ENCODE results near the gene IBSP. TPM values are rescaled to one million over a fixed set of nuclear protein-coding genes. Genes with fewer than 3 reads are reported as not detected.

IBSP gene, protein sequence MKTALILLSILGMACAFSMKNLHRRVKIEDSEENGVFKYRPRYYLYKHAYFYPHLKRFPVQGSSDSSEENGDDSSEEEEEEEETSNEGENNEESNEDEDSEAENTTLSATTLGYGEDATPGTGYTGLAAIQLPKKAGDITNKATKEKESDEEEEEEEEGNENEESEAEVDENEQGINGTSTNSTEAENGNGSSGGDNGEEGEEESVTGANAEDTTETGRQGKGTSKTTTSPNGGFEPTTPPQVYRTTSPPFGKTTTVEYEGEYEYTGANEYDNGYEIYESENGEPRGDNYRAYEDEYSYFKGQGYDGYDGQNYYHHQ
- polyA plus RNA-seq (ENCODE audit: insufficient read depth in 1 of 5, insufficient read length in 5 of 5, low replicate concordance in 1 of 5), result under 1 TPM in 4 of 5 donors, not detected in 1; 0.08 to 0.30 (median 0.17) TPM
- long read RNA-seq, donor 1, result 0 reads
- long read RNA-seq, donor 2, result 0 reads
- long read RNA-seq, donor 3, result 0 reads
- long read RNA-seq, donor 4, partial matches to known transcripts, result 0 of 1 reads
- long read RNA-seq, donor 4, other reads (novel, unspliced or antisense), result 0 of 1 reads
- long read RNA-seq, donor 5, result 0 reads
- long read RNA-seq, donor 6, result 0 reads
- long read RNA-seq, donor 7, partial matches to known transcripts, result 0 of 1 reads
- long read RNA-seq, donor 7, other reads (novel, unspliced or antisense), result 0 of 1 reads
- long read RNA-seq, donor 8, result 0 reads

DNA sequence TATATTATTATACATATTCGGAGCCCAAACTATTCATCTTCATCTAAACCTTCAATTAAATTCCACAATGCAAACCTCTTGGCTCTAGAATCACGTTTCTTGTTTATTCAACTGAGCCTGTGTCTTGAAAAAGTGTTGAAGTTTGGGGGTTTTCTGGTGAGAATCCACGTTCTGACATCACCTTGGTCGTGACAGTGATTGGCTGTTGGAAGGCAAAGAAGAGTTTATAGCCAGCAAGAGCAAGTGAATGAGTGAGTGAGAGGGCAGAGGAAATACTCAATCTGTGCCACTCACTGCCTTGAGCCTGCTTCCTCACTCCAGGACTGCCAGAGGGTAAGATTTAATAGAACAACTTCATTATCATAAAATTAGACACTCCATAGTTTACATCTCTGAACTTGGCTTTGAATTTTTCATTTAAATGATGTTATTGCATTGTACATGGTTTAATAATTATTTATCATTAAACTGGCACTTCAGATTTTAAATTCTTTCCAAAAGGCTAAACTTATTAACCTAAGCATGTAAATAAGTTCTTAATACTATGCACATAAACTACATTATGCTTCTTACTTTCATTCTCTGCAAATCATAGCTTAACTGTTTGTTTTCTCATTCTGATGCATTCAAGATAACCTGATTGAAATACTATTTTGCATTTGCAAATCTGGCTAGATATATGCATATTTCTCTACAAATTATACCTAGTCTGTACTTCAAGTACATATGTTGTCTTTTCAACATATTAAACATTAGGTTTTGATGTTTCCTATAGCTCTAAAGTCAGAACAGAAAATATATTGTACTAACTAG is at the start of gene IBSP:
Gene IBSP (plus strand): TSS at position 254 of the 813 bp plus-strand sequence. CDS start 2,808 bp downstream, outside the sequence.
- DNase-seq, result no peak

DNA sequence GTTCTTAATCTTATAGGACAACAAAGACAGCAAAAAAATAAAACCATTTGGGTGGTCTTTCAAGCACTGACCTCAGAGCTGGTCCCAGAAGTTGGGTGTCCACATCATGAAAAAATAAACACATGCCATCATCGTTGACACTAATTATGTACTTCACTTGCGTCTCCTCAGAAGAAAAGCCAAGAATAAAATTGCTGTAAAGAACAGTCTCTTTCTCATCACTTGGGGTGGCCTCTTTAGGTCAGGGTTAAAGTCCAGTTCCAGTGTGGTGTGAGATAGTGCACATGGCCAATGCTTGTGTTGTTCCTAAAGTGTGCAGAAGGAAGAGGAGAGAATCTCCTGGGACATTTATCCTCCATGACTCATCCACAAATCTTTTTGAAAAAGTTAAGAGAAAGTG is 49.5 kb upstream of the IBSP start:
- DNase-seq, result peak; percentile 54 to 70

DNA sequence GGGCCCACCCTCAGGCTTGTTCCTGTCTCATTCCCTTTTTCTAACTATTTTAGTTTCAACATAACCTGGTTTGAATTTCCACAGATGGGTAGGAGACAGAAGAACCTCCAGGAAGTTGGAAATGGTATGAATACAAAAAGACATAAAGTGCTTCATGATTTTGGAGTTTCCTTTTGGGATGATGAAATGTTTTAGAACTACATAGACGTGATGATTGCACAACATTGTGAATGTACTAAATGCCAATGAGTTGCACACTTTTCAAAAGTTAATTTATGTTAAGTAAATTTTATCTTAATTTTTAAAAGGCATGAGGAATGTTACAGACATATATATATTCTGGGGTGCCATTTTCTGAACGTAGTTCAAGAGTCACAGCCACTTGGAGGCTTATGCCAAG is 41.1 kb upstream of the IBSP start:
- DNase-seq, result no peak

DNA sequence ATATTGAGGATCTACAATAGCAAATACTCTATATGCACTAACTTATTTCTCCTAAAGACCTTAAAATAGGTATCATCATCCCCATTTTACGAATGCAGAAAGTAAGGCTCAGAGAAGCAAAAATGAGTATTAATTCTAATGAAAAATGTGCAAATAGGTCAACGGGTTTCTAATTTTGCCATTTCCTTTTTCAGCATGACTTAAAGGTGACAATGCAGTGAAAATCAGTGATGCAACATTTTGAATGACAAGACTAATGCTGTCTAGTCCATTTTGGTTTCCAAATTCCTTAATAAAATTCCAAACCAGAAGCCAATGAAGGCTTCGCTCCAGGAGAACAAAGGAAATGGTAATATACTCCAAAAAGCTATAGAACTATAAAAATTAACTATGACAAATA is 37.0 kb upstream of the IBSP start:
- no peak for DNase-seq

DNA sequence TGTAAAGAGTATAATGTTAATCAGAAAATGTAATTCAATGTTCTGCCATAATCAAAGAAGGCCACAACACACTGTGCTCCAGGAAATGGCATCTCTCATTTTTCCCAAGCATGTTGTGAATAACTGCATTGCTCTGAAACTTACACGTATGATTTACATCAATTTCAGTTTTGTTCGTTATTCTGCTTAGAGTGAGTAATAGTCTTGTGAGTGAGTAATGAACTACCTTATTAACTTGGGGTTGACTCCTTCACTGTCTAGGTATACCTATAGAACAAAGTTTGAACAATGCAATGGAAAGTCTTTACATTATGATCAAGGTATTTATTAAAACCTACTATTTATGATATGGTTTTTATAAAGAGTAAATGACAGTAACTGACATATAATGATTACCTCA is 17.8 kb upstream of the IBSP start:
- DNase-seq, result no peak

DNA sequence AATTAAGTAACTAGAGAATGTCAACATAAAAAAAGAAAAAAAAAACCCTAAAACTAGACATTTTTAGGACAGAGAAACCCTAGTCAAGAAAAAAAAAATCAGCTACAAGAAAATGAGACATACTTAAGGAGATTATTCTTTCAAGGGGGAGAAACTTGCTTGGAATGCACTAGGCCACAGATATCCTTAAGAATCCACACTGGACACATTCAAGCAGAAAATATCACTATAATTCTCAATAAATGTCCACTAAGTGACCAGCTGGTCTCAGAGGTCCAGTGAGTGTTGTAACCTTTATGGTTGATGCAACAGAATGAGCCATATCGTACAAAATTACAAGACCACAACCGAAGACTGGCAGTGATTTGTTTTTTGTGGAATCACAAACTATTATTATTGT is 15.6 kb upstream of the IBSP start:
- DNase-seq, result no peak

DNA sequence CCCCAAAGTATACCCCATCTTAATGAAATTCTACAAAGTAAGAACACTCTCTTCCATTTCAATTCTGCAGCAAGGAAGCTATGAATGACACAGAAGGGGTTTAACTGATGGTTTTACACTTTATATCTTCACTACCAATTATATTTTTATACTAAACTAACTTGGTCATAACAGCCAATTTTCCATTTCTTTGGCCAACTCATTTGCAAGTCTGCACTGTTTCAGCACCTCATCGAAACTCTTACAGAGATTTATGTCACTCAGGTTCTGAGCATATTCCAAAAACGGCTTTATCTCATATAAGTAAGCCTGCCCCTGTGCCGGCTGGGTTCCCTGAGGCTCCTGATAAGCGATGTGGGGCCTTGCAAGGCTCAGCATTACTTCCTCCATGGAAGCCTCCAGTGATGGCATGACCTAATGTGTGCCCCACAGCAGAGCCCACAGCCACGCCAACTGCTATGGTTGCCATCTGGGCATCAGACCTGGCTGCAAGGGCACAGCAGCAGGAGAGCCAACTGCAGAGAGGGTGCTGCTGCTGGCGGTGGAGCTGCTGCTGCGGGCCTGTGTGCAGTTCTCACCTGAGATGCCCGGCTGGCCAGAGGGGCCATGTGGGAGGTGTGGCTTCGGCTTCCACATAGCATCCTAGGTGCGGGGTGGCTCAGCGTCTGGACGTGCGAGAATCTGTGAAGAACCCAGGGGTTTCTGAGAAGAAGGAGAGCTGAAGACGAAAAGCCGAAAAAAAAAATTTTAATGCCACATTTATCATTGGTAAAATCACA is 13.4 kb upstream of the IBSP start:
- no peak for DNase-seq

DNA sequence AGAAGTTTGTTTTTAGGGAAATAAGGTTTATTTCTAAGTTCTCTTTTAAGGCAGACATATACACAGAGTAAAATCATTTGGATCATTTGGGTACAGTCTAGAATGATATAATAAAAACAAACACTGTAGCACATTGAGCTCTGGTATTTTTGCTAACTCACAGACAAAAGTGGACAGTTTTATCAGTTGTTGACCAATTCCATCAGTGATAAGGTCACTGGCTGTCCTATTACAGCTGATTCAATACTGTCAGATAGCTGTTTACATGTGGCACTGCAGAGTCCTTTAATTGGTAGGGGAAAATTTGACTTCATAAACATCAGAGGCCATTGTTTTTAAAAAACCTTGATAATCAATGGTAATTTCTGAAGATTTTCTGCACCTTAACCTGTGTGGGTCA is 3.5 kb downstream of the IBSP start:
- DNase-seq, result no peak

DNA sequence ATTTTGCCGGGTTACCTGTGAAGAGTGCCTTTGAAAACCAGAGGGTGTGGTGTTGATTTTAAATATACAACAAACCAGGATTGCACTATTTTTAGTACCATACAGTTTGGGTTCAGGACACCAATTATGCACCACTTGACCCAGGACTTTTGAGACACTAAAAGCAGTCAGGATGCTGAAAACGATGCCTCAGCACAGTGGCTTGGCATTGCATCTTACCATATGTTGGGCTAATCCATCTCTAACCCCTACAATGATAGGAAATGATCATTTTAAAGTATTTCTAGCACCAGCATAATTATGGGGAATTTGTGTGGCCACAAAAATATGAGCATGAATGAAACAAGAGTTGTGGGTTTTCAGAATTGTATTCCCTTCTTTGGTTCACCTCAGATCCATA is 4.1 kb downstream of the IBSP start:
- no peak for DNase-seq

DNA sequence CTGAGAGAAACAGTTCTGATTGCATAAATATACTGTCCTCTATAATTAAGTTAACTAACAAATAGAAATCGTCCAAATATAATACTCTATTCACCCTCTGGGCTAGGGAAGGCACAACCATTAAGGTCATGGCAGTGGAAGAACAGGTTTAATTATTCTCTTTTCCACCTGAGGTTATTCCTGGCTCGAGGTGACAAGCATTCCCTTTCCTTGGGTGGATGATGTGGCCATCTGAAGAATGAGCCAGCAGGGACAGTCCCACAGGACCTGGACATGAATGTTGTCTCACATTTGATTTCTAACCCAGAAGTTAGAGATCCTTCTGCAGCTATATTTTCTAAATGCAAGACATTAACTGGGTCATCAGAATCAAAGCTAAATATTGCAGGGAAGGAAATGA is 5.5 kb downstream of the IBSP start:
- no peak for DNase-seq

DNA sequence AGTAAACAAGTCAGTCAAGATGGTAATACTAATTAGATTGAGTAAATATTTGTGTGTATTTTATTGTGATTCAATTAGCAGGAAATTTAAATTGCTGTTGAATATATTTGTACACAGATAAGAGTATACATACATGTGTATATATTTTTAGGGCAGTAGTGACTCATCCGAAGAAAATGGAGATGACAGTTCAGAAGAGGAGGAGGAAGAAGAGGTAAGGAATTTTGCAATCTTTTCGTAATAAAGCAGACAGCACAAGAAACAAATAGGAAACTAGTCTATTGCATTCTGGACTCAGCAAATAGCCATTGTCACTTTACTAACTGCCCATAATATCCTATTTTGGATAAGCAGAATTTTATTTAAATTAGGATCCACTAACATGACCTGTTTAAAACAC is 6.6 kb downstream of the IBSP start:
- DNase-seq, result no peak

DNA sequence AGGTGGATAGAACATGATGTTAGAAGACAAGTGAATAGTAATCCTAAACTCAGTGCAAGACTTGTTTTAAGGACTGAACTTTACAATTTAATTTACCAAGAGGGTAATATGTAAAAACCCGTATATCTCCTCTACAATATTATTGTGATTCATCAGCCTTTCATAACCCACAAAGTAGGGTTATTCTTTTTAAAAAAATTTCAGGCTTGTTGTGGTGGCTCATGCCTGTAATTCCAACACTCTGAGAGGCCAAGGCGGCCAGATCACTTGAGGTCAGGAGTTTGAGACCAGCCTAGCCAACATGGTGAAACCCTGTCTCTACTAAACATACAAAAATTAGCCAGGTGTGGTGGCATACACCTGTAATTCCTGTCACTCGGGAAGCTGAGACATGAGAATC is 7.2 kb downstream of the IBSP start:
- DNase-seq, result no peak

DNA sequence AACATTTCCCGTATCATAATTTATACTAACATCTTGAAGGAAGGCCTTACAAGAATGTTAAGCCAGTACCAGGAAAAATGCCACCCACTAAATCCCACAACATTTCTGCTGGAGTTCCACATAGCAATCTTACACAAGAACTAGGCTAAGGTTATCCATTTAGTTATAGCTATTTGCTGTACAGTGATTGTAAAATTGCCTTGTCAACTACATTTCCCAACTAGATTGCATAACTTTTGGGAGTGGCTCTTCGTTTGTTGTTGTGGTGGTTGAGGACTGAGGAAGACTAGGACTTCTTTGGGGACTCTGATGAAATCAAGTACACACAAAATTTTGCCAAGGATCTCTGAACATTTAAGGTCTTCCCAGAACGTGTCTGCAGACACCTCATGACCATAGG is 8.0 kb downstream of the IBSP start:
- no peak for DNase-seq

DNA sequence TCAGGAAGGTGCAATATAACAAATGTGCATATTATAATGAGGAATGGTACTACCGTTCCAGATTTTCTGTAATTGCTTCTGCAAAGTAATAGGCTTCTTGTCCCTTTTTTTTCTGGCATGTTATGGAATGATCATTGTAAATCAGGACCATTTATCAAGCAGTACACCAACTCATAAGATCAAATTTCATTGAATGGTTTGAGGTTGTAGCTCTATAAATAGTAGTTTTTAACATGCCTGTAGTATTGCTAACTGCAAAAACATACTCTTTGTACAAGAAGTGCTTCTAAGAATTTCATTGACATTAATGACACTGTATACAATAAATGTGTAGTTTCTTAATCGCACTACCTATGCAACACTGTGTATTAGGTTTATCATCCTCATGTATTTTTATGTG is 12.6 kb downstream of the IBSP start:
- no peak for DNase-seq

DNA sequence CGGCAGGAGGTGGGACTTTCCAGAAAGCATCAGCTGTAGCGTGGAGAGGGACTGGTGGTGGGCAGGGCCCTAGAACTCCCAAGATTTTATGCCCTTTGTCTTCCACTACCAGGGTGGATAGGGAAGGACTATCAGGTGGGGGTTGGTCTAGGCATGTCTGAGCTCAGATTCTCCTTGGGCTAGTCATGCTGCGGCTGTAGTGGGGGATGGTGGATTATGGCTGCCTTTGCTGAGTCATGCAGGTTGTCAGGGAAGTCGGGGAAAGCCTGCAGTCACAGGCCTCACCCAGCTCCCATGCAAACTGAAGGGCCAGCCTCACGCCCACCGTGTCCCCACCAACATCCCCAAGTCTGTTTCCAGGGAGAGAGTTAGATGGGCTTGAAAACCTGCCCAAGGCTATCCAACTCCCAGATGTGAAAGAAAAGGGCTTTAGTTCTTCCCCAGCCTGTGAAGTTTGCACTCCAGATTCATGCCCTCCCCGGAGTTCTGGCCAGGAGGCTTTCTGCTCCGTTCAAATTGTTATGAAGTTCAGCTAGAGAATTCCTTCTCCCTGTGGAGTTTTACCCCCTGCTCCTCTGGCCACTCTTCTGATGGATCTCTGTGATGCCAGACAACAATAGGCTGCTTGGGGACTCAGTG is 20.0 kb downstream of the IBSP start:
- no peak for DNase-seq

DNA sequence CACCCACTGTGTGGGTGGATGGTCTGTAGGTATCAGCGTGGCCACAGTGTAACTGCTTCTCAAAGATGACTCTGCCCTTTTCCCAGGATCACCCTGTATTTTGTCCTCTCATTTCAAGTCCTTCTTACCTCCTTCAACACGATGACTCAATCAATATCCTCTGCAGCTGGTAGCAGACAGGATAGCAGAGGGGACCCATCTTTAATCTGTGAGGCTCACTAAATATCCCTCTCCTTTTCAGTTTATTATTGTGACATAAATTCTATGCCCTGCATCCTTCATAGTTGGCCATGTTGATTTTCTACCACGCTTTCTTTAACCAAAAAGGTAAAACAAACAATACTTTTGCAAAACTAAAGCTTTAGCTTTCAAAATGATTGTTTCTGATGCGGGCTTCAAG is 23.8 kb downstream of the IBSP start:
- DNase-seq, result no peak

DNA sequence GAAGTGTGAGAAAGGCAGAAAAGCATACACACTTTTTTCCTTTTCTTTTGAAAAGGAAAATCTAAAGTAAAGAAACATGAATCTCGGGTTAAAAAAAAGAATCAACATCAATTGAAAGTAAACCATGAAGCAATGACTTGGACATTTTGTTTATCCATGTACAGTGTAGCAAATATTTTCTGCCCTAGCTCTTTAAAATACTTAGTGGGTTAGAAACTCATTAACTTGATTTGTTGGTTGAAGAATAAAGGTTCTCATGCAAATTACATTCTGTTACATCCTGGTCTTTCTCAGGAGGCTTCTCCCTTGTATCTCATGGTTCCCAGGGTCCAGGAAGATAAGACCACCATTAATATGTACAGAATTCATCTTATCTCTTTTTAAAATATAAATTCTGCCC is 24.4 kb downstream of the IBSP start:
- DNase-seq, result no peak

DNA sequence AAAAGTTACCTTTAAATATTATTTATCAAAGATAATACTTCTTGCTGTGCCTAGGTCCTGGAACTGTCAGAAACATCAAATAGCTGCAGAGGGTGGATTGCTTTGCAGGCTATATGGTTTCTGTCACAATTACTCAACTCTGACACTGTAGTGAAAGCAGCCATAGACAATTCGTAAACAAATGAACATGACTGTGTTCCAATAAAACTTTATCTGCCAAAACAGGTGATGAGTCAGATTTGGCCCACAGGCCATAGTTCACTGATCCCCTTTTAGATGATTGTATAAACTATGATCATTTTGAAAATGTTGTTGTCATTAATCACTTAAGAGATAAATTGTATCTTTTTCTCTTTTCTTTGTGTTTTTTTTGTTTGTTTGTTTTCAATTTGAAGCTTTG is 25.0 kb downstream of the IBSP start:
- DNase-seq, result no peak

DNA sequence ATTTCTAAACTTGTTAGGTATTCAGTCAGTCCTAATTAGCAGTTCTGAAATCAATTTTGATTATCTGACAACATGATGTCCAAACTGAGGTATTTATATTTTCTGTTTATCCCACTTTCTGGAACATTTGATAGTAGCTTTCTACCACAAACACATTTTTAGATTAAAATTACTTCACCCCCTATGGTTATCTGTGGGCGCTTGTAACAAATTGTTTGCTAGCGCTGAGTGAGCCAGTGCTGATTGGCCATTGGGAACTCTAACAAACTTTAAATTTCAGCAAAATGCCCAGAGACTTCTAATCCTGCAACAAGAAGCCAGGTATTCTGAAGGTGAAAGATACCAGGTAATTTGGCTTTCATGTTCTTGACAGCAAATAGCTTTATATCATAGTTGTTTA is 33.3 kb downstream of the IBSP start, which contains the start of gene MEPE:
Gene MEPE (plus strand): TSS at position 301 of the 400 bp plus-strand sequence. CDS start 1,746 bp downstream, outside the sequence.
- no peak for DNase-seq

DNA sequence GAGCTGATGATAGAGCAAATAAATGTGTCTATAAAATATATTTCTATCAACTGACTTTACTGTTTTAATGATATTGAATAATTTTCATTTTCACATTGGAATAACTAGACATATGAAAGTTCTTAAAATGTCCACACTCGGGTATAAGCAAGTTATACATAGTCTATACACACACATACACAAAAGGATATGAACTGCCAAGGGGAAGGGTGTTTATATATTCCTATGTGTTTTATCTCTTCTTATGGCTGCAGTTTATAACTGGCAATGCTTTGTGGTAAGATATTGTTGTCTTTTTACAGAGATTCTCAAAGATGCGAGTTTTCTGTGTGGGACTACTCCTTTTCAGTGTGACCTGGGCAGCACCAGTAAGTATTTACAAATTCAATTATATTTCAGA is 35.0 kb downstream of the IBSP start:
- DNase-seq, result no peak

DNA sequence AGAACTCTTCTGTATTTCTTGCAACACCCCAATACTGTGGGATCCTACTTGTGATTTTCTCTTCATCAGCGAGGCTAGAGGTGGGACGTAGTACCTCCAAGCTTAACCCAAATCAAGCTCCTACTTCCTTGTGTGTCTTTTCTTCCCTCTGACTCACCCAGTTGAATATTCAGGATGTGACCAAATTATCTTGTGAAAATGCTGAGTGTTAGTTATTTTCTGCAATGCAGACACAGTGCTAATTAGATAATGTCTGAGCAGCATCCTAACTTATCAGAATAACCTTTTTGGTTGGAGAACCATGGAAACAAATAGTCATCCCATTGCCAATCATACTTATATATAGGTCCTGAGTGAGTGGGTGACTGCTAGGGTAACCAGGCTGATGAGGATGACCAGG is 35.8 kb downstream of the IBSP start:
- DNase-seq, result no peak
